Measurements from ENCODE around the gene PPARGC1A. TPM values are rescaled to one million over a fixed set of nuclear protein-coding genes. Genes with fewer than 3 reads are reported as not detected.

Gene PPARGC1A
- total and polyA plus RNA-seq, 2 donors (not counting 1 experiment from before 2014, with no cell fraction given): not detected

DNA sequence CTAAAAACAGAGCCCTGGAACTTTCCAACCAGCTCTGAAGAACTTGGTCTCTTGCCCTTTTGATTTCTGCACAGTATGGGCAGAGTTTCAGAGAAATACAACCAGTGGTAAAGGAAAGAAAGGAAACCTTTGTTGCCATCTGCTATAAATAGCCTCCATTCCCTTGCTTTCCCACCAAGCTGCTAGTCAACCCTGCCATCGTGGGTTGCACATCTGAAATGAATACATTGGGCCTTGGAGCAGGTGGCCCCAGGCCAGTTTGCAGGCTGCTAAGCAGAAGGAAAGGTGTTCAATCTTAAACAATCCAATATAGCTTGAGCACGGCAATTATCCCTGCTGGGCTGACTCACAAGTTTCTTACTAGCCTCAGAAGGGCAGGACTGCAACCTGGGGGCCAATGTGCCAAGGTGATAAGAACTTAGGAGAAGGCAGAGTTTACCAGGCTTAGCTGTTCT is 142.5 kb downstream of the PPARGC1A start:
- H3K4me2 ChIP-seq (replicated peaks; ENCODE audit: low read depth, low read length, poor library complexity, severe bottlenecking): no peak overlapping the region
- H3K27me3 ChIP-seq (replicated peaks in 1 of 4; ENCODE audit: control extremely low read depth in 1 of 4, control insufficient read depth in 3 of 4, insufficient read depth in 4 of 4, low read length in 3 of 4): no peaks in the 10 kb centered on the region
- POLR2A ChIA-PET: no interaction called here
- DNase-seq (no peak), ATAC-seq (ENCODE audit: low read depth) (no peak)
- peaks cover 2% of the 10 kb centered on the region for H3K9me3 Mint-ChIP-seq (ENCODE audit: insufficient read depth)
- no peaks in the 10 kb centered on the region for H3K4me1 Mint-ChIP-seq
- no peak overlapping the region for H3K27ac ChIP-seq (ENCODE audit: low read length in 2 of 2)
- no peaks in the 10 kb centered on the region for H4K20me1 ChIP-seq (ENCODE audit: control insufficient read depth, insufficient read depth, low read length, poor library complexity, severe bottlenecking)
- H3K27me3 Mint-ChIP-seq: no peaks in the 10 kb centered on the region
- intact Hi-C loops (cut with micrococcal nuclease): no loop called here
- TF ChIP-seq EZH2 (IDR thresholded peaks at IDR 0.05; ENCODE audit: borderline replicate concordance, insufficient read depth, low read depth, low read length, poor library complexity, severe bottlenecking): no peak
- TF ChIP-seq, protein P1, sequence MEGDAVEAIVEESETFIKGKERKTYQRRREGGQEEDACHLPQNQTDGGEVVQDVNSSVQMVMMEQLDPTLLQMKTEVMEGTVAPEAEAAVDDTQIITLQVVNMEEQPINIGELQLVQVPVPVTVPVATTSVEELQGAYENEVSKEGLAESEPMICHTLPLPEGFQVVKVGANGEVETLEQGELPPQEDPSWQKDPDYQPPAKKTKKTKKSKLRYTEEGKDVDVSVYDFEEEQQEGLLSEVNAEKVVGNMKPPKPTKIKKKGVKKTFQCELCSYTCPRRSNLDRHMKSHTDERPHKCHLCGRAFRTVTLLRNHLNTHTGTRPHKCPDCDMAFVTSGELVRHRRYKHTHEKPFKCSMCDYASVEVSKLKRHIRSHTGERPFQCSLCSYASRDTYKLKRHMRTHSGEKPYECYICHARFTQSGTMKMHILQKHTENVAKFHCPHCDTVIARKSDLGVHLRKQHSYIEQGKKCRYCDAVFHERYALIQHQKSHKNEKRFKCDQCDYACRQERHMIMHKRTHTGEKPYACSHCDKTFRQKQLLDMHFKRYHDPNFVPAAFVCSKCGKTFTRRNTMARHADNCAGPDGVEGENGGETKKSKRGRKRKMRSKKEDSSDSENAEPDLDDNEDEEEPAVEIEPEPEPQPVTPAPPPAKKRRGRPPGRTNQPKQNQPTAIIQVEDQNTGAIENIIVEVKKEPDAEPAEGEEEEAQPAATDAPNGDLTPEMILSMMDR (IDR thresholded peaks at IDR 0.05): no peak
- CTCF ChIA-PET: no interaction called here
- H2AFZ ChIP-seq (ENCODE audit: insufficient read depth, low read depth, low read length, poor library complexity, severe bottlenecking): no peak overlapping the region
- no peaks in the 10 kb centered on the region for H3K4me1 ChIP-seq (ENCODE audit: control insufficient read depth in 2 of 2, insufficient read depth in 2 of 2, low read length in 2 of 2)
- H3K4me3 ChIP-seq (ENCODE audit: control extremely low read depth in 1 of 5, extremely low read depth in 1 of 5, insufficient read depth in 1 of 5, low read depth in 2 of 5, low read length in 4 of 5): no peak overlapping the region
- H3K4me3 Mint-ChIP-seq: no peak overlapping the region
- H3K9me3 ChIP-seq (ENCODE audit: control extremely low read depth in 1 of 3, control insufficient read depth in 2 of 3, insufficient read depth in 1 of 3, low read length in 2 of 3): no peaks in the 10 kb centered on the region
- no peak overlapping the region for H3K27ac Mint-ChIP-seq
- WGBS (ENCODE audit: insufficient coverage): 85% methylated on average over 2 of the region's 2 CpGs
- no peaks in the 10 kb centered on the region for H3K36me3 ChIP-seq (replicated peaks in 1 of 2; ENCODE audit: control extremely low read depth in 1 of 2, control insufficient read depth in 1 of 2, extremely low read depth in 1 of 2, insufficient read depth in 2 of 2, low read length in 1 of 2)
- no peaks in the 10 kb centered on the region for H3K79me2 ChIP-seq (ENCODE audit: control insufficient read depth, insufficient read depth, low read length)
- no peak overlapping the region for H3K9ac ChIP-seq (ENCODE audit: low read length)

DNA sequence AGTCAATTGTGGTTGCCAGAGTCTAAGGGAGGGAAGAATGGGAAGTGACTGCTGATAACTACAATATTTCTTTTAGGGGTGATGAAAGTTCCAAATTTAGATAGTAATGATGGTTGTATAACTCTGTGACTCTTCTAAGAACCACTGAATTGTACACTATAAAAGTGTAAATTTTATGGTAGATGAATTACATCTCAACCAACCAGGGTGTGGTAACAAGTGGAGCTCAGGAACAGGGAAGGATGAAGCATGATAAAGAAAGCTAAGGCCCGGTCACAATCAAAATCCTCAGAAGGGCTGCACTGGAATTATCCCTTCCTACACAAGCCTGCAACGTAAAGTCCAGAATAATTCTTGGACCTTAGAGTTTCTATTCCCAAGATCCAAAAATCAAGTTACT is 143.2 kb downstream of the PPARGC1A start:
- no peaks in the 10 kb centered on the region for H3K79me2 ChIP-seq (ENCODE audit: control insufficient read depth, insufficient read depth, low read length)
- ATAC-seq (ENCODE audit: low read depth) (no peak), DNase-seq (no peak)
- Mint-ChIP-seq H3K4me1 (no peaks in the 10 kb centered on the region), H3K27me3 (no peaks in the 10 kb centered on the region), H3K27ac (no peak overlapping the region), H3K9me3 (ENCODE audit: insufficient read depth) (peaks cover 2% of the 10 kb centered on the region), H3K4me3 (no peak overlapping the region)
- H4K20me1 ChIP-seq (ENCODE audit: control insufficient read depth, insufficient read depth, low read length, poor library complexity, severe bottlenecking): no peaks in the 10 kb centered on the region
- WGBS (ENCODE audit: insufficient coverage): 100% methylated on average over 1 of the region's 2 CpGs
- H3K4me1 ChIP-seq (ENCODE audit: control insufficient read depth in 2 of 2, insufficient read depth in 2 of 2, low read length in 2 of 2): no peaks in the 10 kb centered on the region
- H3K27me3 ChIP-seq (replicated peaks in 1 of 4; ENCODE audit: control extremely low read depth in 1 of 4, control insufficient read depth in 3 of 4, insufficient read depth in 4 of 4, low read length in 3 of 4): no peaks in the 10 kb centered on the region
- ChIA-PET CTCF (no interaction called here), POLR2A (no interaction called here)
- no peak overlapping the region for H2AFZ ChIP-seq (ENCODE audit: insufficient read depth, low read depth, low read length, poor library complexity, severe bottlenecking)
- intact Hi-C loops (cut with micrococcal nuclease): no loop called here
- TF ChIP-seq, protein P1 (IDR thresholded peaks at IDR 0.05): no peak
- no peaks in the 10 kb centered on the region for H3K36me3 ChIP-seq (replicated peaks in 1 of 2; ENCODE audit: control extremely low read depth in 1 of 2, control insufficient read depth in 1 of 2, extremely low read depth in 1 of 2, insufficient read depth in 2 of 2, low read length in 1 of 2)
- H3K4me2 ChIP-seq (replicated peaks; ENCODE audit: low read depth, low read length, poor library complexity, severe bottlenecking): no peak overlapping the region
- H3K27ac ChIP-seq (ENCODE audit: low read length in 2 of 2): no peak overlapping the region
- no peak overlapping the region for H3K4me3 ChIP-seq (ENCODE audit: control extremely low read depth in 1 of 5, extremely low read depth in 1 of 5, insufficient read depth in 1 of 5, low read depth in 2 of 5, low read length in 4 of 5)
- no peaks in the 10 kb centered on the region for H3K9me3 ChIP-seq (ENCODE audit: control extremely low read depth in 1 of 3, control insufficient read depth in 2 of 3, insufficient read depth in 1 of 3, low read length in 2 of 3)
- H3K9ac ChIP-seq (ENCODE audit: low read length): no peak overlapping the region

Data from B cell (primary cell).